K562 (cell line): ENCODE measurements around the gene METTL25B. TPM values are rescaled to one million over a fixed set of nuclear protein-coding genes. Genes with fewer than 3 reads are reported as not detected.

Experiments used
- CBX5 ChIP-seq: IDR thresholded peaks from 2 replicates; pipeline ENCODE4 v1.6.1; 2014; ENCODE audit warnings: low read depth, borderline replicate concordance
- CHD4 ChIP-seq: fragments of 200-600 bp; sonication (generic); IDR thresholded peaks from 3 replicates; pipeline ENCODE4 v1.6.1; 2012; ENCODE audit warnings: low read depth, mild to moderate bottlenecking, mixed read lengths, low read length, inconsistent platforms; ENCODE audit not compliant: insufficient read depth, insufficient replicate concordance, poor library complexity, severe bottlenecking
- ELF4 ChIP-seq: fragments of 450-650 bp; formaldehyde crosslinking; IDR thresholded peaks from 2 replicates; pipeline ENCODE4 v1.4.0; 2022; ENCODE audit warnings: missing genetic modification characterization
- FUS ChIP-seq: fragments of 200-400 bp; formaldehyde crosslinking; optimal IDR thresholded peaks from 2 replicates; pipeline ENCODE3; 2017; ENCODE audit warnings: low read depth, low read length
- GTF3C2 ChIP-seq: IDR thresholded peaks from 3 replicates; pipeline ENCODE4 v1.6.1; 2011; ENCODE audit warnings: borderline replicate concordance, mild to moderate bottlenecking, moderate library complexity; ENCODE audit not compliant: insufficient read length; ENCODE audit errors: extremely low read depth
- HMG20A ChIP-seq: fragments of 450-650 bp; formaldehyde crosslinking; conservative IDR thresholded peaks from 2 replicates; pipeline ENCODE4 v1.4.0; 2020; ENCODE audit warnings: mild to moderate bottlenecking, mixed read lengths
- JUND ChIP-seq, 2 experiments: IDR thresholded peaks; 2 replicates in 1 of 2; 3 replicates in 1 of 2; pipeline ENCODE4 v1.6.1; 2011; ENCODE audit warnings: borderline replicate concordance in 2 of 2, low read depth in 2 of 2, low read length in 2 of 2, improper control_type of control experiment in 1 of 2, missing biosample characterization in 1 of 2, missing genetic modification characterization in 1 of 2, missing genetic modification reagents in 1 of 2
- MCM3 ChIP-seq: fragments of 450-650 bp; IDR thresholded peaks from 2 replicates; pipeline ENCODE4 v1.6.1; 2016
- NBN ChIP-seq: fragments of 450-650 bp; IDR thresholded peaks from 2 replicates; pipeline ENCODE4 v1.6.1; 2016; ENCODE audit warnings: low read depth, mild to moderate bottlenecking
- PML ChIP-seq: IDR thresholded peaks from 2 replicates; pipeline ENCODE4 v1.6.1; 2012; ENCODE audit warnings: low read length, inconsistent platforms
- POLR2G ChIP-seq: fragments of 200-400 bp; formaldehyde crosslinking; IDR thresholded peaks from 2 replicates; pipeline ENCODE4 v1.6.1; 2017; ENCODE audit warnings: low read depth, mild to moderate bottlenecking, antibody characterized with exemption, low read length, moderate library complexity
- PTRF ChIP-seq: fragments of 450-650 bp; IDR thresholded peaks from 2 replicates; pipeline ENCODE4 v1.6.1; 2016; ENCODE audit warnings: mild to moderate bottlenecking, missing genetic modification characterization, missing compliant biosample characterization
- RFX1 ChIP-seq: fragments of 450-650 bp; IDR thresholded peaks from 2 replicates; pipeline ENCODE4 v1.6.1; 2016; ENCODE audit warnings: mild to moderate bottlenecking, moderate library complexity
- STAG1 ChIP-seq: sonication (generic); formaldehyde crosslinking; IDR thresholded peaks from 2 replicates; pipeline ENCODE4 v1.5.0; 2020; ENCODE audit warnings: missing genetic modification reagents, borderline replicate concordance
- TEAD4 ChIP-seq, 2 experiments: sonication (generic) in 1 of 2; formaldehyde crosslinking in 1 of 2; IDR thresholded peaks; 2 replicates each; pipeline versions ENCODE4 v1.6.1 to v1.8.0; 2012 to 2022; ENCODE audit warnings: borderline replicate concordance in 1 of 2, inconsistent platforms in 1 of 2, low read length in 1 of 2, mild to moderate bottlenecking in 1 of 2, missing genetic modification reagents in 1 of 2
- U2AF2 ChIP-seq: fragments of 200-400 bp; formaldehyde crosslinking; optimal IDR thresholded peaks from 2 replicates; pipeline ENCODE3; 2017; ENCODE audit warnings: low read depth, mild to moderate bottlenecking, low read length
- ZBTB17 ChIP-seq: fragments of 450-650 bp; formaldehyde crosslinking; IDR thresholded peaks from 2 replicates; pipeline ENCODE4 v1.4.0; 2020; ENCODE audit warnings: mild to moderate bottlenecking
- ZBTB34 ChIP-seq: fragments of 250-450 bp; sonication (Bioruptor Pico); IDR thresholded peaks from 2 replicates; pipeline ENCODE4 v1.8.0; 2021; ENCODE audit warnings: mild to moderate bottlenecking, moderate library complexity
- ZBTB5 ChIP-seq: fragments of 450-650 bp; IDR thresholded peaks from 2 replicates; pipeline ENCODE4 v1.6.1; 2017; ENCODE audit warnings: antibody characterized with exemption
- ZEB2 ChIP-seq: fragments of 450-650 bp; IDR thresholded peaks from 2 replicates; pipeline ENCODE4 v1.6.1; 2016
- ZNF324 ChIP-seq: fragments of 250-450 bp; sonication (Bioruptor Pico); IDR thresholded peaks from 2 replicates; pipeline ENCODE4 v1.4.0; 2020; ENCODE audit warnings: mild to moderate bottlenecking
- polyA plus RNA-seq, 8 experiments: library from polyadenylated mRNA; depleted of rRNA in 4 of 8; stranded (reverse) in 5 of 8; unstranded in 3 of 8; fragments of >200 nt; fragmentation: Nextera tagmentation in 2 of 8; fragmentation: Illumina TruSeq in 1 of 8; extraction: Ambion mirVana in 2 of 8; extraction: Trizol in 1 of 8; gene quantifications; 2 replicates each; pipeline versions ENCODE4 v1.2.1 to v1.2.3, GENCODE V29; 2011 to 2014; ENCODE audit warnings: inconsistent platforms in 1 of 8, missing spikeins in 1 of 8
- total RNA-seq, 7 experiments: library from RNA; depleted of rRNA in 6 of 7; stranded (reverse); fragments of >200 nt in 6 of 7; fragmentation: Illumina TruSeq in 2 of 7; extraction: Trizol in 2 of 7; gene quantifications; 2 replicates each; pipeline versions ENCODE4 v1.2.1 to v1.2.3, GENCODE V29; 2011 to 2021; ENCODE audit warnings: low replicate concordance in 1 of 7

The METTL25B gene
- total and polyA plus RNA-seq, 9 of the 15 experiments (the other 6 are each of a cell fraction or from before 2014, with no cell fraction given): 7.7 to 48.3 (median 33.1) TPM

- TF ChIP-seq ZBTB5 (no peak), PML (0 out of 2 replicates have a peak, but pooled peaks have one; percentile 13), ELF4 (CRISPR knock-in tag) (no peak), RFX1 (no peak), POLR2G (peak; percentile 76), CBX5 (no peak), ZEB2 (peak; percentile 34; the same call in 1 of the 2 replicates), ZNF324 (no peak), GTF3C2 (no peak), TEAD4 (IDR thresholded peaks at IDR 0.05; ENCODE audit: low read length) (no peak), TEAD4 (CRISPR knock-in tag; IDR thresholded peaks at IDR 0.05; ENCODE audit: borderline replicate concordance) (no peak), STAG1 (peak; percentile 42; the same call in 1 of the 2 replicates), MCM3 (no peak), HMG20A (CRISPR knock-in tag) (no peak), ZBTB34 (CRISPR knock-in tag) (no peak), ZBTB17 (peak; percentile 100), PTRF (tag) (no peak), JUND (IDR thresholded peaks at IDR 0.05; ENCODE audit: borderline replicate concordance, low read depth, low read length) (peak; percentile 58), JUND (tag; IDR thresholded peaks at IDR 0.05; ENCODE audit: borderline replicate concordance, low read depth, low read length) (peak; percentile 17; the same call in 1 of the 3 replicates), NBN (no peak), FUS (no peak), U2AF2 (no peak), CHD4 (no peak)
These were observed 23.6 kb downstream of the METTL25B start (continued) for GRCh38 chr1:156751757-156752481.
